ENCODE results near the gene GRAMD2A. TPM values are rescaled to one million over a fixed set of nuclear protein-coding genes. Genes with fewer than 3 reads are reported as not detected.

The GRAMD2A gene
- total and polyA plus RNA-seq, 10 of the 15 experiments (the other 5 are each of a cell fraction or from before 2014, with no cell fraction given), result 0.02 to 0.35 TPM; not detected in 8

GRCh38 chr15:72118017-72118978 is 79.3 kb downstream of the GRAMD2A start, which contains the start of the genes MYO9A and SENP8 (continued):
- peak; percentile 90 for TF ChIP-seq USF1 (IDR thresholded peaks at IDR 0.05; ENCODE audit: borderline replicate concordance, extremely low read length, insufficient read depth, low read depth, low read length)
- no peak; the same call in 1 of the 2 replicates for TF ChIP-seq CREB1 (IDR thresholded peaks at IDR 0.05; ENCODE audit: low read depth)
- no peak for TF ChIP-seq SMC3 (IDR thresholded peaks at IDR 0.05; ENCODE audit: borderline replicate concordance, low read length)
- 0 out of 2 replicates have a peak, but pooled peaks have one; percentile 1 for TF ChIP-seq SMARCA5 (IDR thresholded peaks at IDR 0.05)
- peak; percentile 71 for TF ChIP-seq NRF1 (conservative IDR thresholded peaks at IDR 0.05; ENCODE audit: low read depth, low read length)
- TF ChIP-seq, protein P1, sequence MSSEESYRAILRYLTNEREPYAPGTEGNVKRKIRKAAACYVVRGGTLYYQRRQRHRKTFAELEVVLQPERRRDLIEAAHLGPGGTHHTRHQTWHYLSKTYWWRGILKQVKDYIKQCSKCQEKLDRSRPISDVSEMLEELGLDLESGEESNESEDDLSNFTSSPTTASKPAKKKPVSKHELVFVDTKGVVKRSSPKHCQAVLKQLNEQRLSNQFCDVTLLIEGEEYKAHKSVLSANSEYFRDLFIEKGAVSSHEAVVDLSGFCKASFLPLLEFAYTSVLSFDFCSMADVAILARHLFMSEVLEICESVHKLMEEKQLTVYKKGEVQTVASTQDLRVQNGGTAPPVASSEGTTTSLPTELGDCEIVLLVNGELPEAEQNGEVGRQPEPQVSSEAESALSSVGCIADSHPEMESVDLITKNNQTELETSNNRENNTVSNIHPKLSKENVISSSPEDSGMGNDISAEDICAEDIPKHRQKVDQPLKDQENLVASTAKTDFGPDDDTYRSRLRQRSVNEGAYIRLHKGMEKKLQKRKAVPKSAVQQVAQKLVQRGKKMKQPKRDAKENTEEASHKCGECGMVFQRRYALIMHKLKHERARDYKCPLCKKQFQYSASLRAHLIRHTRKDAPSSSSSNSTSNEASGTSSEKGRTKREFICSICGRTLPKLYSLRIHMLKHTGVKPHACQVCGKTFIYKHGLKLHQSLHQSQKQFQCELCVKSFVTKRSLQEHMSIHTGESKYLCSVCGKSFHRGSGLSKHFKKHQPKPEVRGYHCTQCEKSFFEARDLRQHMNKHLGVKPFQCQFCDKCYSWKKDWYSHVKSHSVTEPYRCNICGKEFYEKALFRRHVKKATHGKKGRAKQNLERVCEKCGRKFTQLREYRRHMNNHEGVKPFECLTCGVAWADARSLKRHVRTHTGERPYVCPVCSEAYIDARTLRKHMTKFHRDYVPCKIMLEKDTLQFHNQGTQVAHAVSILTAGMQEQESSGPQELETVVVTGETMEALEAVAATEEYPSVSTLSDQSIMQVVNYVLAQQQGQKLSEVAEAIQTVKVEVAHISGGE (CRISPR knock-in tag; IDR thresholded peaks at IDR 0.05), result no peak
- peak; percentile 74 for TF ChIP-seq MAX (IDR thresholded peaks at IDR 0.05; ENCODE audit: low read depth, low read length)
- peak; percentile 91 for TF ChIP-seq POLR2AphosphoS5 (IDR thresholded peaks at IDR 0.05; ENCODE audit: low read length)
- TF ChIP-seq STAT1 (conservative IDR thresholded peaks at IDR 0.05), result no peak
- TF ChIP-seq MYC (IDR thresholded peaks at IDR 0.05; ENCODE audit: insufficient read depth, insufficient read length, insufficient replicate concordance, low read length, severe bottlenecking), result no peak
- no peak for TF ChIP-seq SMAD1 (IDR thresholded peaks at IDR 0.05; ENCODE audit: low read depth, partially characterized antibody)
- TF ChIP-seq HDAC6 (IDR thresholded peaks at IDR 0.05; ENCODE audit: unreplicated experiment), result no peak
- peak; percentile 21; the same call in 1 of the 2 replicates for TF ChIP-seq SPI1 (IDR thresholded peaks at IDR 0.05; ENCODE audit: borderline replicate concordance, insufficient read depth, low read depth, low read length)
- TF ChIP-seq CBFB (IDR thresholded peaks at IDR 0.05; ENCODE audit: low read depth), result peak; percentile 52; the same call in 1 of the 2 replicates
- peak; percentile 81; the same call in 1 of the 2 replicates for TF ChIP-seq RAD51 (IDR thresholded peaks at IDR 0.05)
- TF ChIP-seq, protein P2, sequence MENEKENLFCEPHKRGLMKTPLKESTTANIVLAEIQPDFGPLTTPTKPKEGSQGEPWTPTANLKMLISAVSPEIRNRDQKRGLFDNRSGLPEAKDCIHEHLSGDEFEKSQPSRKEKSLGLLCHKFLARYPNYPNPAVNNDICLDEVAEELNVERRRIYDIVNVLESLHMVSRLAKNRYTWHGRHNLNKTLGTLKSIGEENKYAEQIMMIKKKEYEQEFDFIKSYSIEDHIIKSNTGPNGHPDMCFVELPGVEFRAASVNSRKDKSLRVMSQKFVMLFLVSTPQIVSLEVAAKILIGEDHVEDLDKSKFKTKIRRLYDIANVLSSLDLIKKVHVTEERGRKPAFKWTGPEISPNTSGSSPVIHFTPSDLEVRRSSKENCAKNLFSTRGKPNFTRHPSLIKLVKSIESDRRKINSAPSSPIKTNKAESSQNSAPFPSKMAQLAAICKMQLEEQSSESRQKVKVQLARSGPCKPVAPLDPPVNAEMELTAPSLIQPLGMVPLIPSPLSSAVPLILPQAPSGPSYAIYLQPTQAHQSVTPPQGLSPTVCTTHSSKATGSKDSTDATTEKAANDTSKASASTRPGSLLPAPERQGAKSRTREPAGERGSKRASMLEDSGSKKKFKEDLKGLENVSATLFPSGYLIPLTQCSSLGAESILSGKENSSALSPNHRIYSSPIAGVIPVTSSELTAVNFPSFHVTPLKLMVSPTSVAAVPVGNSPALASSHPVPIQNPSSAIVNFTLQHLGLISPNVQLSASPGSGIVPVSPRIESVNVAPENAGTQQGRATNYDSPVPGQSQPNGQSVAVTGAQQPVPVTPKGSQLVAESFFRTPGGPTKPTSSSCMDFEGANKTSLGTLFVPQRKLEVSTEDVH (IDR thresholded peaks at IDR 0.05; ENCODE audit: low read depth, partially characterized antibody), result no peak
- peak; percentile 53; the same call in 1 of the 2 replicates for TF ChIP-seq CHD1 (IDR thresholded peaks at IDR 0.05; ENCODE audit: low read depth, low read length)
- no peak for TF ChIP-seq E2F4 (IDR thresholded peaks at IDR 0.05; ENCODE audit: low read depth, low read length)
